Umbilical cord (tissue), 2 donors: ENCODE measurements around the gene CDC42BPA. TPM values are rescaled to one million over a fixed set of nuclear protein-coding genes. Genes with fewer than 3 reads are reported as not detected.
"Not testable (repeated sequence)": the region's sequence is repeated elsewhere in the genome, so short reads cannot be mapped to it uniquely, and the experiment has no call there.

Experiments
- DNase-seq: peaks from one replicate; pipeline ENCODE4 v3.0.0-alpha.2; 2015; ENCODE audit warnings: low spot score
- total RNA-seq: library from RNA; depleted of rRNA; stranded (reverse); fragments of >200 nt; gene quantifications from one replicate; pipeline ENCODE4 v1.2.3, GENCODE V29; 2014; ENCODE audit warnings: low replicate concordance; ENCODE audit not compliant: insufficient read depth

The CDC42BPA gene, protein sequence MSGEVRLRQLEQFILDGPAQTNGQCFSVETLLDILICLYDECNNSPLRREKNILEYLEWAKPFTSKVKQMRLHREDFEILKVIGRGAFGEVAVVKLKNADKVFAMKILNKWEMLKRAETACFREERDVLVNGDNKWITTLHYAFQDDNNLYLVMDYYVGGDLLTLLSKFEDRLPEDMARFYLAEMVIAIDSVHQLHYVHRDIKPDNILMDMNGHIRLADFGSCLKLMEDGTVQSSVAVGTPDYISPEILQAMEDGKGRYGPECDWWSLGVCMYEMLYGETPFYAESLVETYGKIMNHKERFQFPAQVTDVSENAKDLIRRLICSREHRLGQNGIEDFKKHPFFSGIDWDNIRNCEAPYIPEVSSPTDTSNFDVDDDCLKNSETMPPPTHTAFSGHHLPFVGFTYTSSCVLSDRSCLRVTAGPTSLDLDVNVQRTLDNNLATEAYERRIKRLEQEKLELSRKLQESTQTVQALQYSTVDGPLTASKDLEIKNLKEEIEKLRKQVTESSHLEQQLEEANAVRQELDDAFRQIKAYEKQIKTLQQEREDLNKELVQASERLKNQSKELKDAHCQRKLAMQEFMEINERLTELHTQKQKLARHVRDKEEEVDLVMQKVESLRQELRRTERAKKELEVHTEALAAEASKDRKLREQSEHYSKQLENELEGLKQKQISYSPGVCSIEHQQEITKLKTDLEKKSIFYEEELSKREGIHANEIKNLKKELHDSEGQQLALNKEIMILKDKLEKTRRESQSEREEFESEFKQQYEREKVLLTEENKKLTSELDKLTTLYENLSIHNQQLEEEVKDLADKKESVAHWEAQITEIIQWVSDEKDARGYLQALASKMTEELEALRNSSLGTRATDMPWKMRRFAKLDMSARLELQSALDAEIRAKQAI (N-terminal part only)
- total RNA-seq = 110 TPM

DNA sequence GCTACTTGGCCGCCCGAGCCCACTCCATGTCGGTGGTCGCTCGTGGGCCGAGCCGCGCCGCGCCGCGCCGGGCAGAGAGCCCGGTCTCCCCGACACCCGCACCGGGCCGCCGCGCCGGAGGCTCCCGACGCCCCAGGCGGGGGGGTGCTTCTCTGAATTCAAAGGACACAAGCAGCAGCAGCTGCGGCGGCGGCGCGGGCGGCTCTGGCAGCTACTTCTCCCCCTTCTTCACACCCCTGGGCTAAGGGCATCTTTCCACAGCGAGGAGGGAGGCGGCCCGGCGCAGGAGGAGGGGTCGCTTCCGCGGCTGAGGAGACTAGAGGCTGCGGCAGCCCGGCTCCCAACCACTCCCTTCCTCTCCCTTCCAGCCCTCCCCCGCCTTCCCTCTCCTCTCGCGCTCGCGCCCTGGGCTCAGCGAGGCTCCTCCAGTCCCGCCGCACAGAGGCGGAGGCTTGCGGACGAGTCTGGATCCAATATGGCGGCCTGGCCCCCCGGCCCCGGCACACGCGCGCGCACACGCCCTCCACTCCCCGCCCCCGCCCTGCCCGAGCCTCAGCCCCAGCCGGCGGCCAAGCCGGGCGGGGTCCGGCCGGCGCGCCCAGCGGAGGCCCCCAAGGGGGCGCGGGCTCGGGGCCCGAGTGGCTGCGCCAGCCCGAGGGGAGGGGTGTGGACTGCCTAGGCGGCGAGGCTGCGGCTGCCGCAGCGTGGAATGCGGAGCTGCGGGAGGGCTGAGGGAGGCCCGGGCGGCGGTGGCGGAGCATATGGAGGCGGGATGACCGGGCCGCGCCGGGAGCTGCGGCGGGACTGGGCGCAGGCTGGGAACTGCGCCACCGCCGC lies at the start of gene CDC42BPA:
CDC42BPA (minus strand) TSS at position 477 of the 837 bp plus-strand sequence. CDS start 1,310 bp downstream, outside the sequence.
- peak; percentile 97 for DNase-seq

DNA sequence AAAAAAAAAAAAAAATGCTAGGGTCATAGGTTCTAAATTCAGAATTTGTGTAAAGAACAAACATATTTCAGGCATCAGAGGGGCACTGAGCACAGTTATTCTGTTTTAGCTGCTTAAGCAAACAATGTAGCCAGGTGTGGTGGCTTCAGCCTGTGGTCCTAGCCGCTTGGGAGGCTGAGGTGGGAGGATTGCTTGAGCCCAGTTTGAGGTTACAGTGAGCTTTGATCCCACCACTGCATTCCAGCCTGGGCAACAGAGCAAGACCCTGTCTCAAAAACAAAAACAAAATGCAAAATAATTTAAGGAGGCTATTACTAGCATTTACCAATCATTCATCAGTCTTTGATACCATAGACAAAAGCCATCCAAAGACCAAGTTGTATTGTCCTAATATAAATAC lies 49.7 kb upstream of the CDC42BPA start:
- DNase-seq = no peak

- DNase-seq = no peak
These were observed 47.5 kb upstream of the CDC42BPA start for GRCh38 chr1:227365473-227366431.

DNA sequence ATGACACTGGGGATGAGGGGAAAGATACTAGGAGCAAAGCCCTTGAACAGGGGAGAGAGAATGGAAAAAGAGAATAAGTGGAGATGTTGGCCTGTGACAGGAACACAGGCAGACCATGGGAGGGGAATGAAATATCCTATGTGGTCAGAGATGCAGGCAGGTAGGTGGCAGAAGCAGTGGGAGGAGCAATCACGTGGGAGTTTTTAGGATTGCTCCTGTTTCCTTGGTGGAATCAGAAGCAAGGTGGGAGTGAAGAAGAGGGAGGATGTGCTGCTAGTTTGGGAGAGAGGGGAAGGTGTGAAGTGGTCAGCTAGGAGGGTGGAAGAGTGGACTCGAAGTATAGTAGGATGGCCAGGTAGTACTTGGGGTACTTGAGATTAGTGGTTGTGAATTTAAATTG lies 46.4 kb upstream of the CDC42BPA start:
- no peak for DNase-seq

DNA sequence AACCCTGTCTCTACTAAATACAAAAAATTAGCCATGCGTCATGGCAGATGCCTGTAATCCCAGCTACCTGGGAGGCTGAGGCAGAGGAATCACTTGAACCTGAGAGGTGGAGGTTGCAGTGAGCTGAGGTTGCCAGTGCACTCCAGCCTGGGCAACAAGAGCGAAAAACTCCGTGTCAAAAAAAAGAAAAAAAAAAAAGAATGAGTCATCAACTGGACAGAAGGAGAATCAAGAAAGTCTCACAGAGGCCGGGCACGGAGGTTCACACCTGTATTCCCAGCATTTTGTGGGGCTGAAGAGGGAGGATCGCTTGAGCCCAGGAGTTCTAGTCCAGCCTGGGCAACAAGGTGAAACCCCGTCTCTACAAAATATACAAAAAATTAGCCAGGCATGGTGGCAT lies 45.5 kb upstream of the CDC42BPA start:
- DNase-seq = no peak

DNA sequence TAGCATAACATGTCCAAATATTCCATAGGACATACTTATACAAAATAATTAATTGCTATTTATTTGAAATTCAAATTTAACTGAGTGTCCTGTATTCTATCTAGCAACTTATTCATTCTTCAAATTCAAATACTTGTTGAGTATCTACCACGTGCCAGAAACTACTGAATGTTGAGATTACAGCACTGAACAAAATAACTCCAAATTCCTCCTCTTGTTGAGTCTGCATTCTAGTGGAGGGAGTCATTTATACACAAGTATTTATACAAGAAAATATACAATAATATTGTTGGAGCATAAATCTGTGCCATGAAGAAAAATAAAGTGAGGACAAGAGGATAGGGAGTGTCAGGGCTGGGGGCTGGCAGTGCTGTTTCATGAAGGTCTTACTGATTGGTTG lies 43.7 kb upstream of the CDC42BPA start:
- peak; percentile 11 for DNase-seq

- DNase-seq = no peak
These were observed 39.6 kb upstream of the CDC42BPA start for GRCh38 chr1:227357927-227358302.

DNA sequence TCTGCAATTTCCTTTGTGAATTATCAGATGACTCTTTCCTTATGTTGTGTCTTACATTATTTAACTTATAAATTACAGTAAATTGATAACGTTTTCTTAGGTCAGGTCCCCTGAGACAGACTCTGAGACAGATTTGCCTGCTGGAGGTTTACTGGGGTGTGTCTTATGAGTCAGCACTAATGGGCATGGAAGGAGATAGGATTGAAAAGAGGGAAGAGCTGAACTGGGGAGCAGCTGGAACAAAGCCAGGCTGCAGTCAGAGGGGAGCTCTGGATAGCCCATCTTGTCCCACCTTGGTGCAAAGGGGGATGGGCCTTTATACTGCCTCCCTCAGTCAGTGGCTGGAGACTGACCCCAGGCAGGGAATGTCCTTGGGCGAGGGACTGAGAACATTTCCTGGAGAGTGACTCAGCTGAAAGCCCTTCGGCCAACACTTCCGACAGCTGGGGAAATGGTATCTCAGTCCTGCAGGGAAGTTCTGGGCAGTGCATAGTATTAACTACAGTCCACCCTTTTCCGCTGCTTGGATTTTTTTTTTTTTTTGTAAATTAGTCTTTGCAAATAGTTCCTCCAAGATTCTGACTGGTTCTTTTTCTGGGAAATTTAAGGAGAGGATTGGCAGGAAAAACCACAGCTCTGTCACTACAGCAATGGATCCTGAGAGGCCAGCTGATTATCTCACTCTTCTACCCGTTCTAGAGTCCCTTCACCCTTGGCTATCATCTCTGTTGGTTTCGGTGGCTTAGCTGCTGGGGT lies 39.1 kb upstream of the CDC42BPA start:
- peak; percentile 80 for DNase-seq

GRCh38 chr1:227356620-227357146 lies 38.4 kb upstream of the CDC42BPA start:
- no peak for DNase-seq

GRCh38 chr1:227355542-227356245 lies 37.4 kb upstream of the CDC42BPA start:
- no peak for DNase-seq

- no peak for DNase-seq
These were observed 34.9 kb upstream of the CDC42BPA start for GRCh38 chr1:227353186-227353585.

GRCh38 chr1:227352164-227352563 lies 33.9 kb upstream of the CDC42BPA start:
- DNase-seq = not testable (repeated sequence)

GRCh38 chr1:227351443-227351842 lies 33.2 kb upstream of the CDC42BPA start:
- DNase-seq = peak; percentile 79

DNA sequence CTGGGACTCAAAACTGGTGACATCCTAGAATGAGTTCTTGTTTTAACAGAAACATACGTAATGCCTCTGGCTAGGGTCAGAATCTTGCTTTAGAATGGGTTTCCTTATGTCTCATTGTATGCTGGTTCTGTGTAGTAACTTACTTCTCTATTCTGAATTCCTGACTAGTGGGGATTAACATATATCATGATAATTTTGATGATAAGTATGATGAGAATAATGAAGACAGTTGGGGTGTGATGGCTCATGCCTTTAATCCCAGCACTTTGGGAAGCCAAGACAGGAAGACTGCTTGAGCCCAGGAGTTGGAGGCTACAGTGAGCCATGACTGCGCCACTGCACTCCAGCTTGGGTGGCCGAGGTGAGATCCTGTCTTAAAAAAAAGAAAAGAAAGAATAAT lies 31.7 kb upstream of the CDC42BPA start:
- no peak for DNase-seq

GRCh38 chr1:227343727-227344551 lies 25.6 kb upstream of the CDC42BPA start:
- DNase-seq = peak; percentile 84

- peak; percentile 50 for DNase-seq
These were observed 24.9 kb upstream of the CDC42BPA start for GRCh38 chr1:227343206-227343605.

DNA sequence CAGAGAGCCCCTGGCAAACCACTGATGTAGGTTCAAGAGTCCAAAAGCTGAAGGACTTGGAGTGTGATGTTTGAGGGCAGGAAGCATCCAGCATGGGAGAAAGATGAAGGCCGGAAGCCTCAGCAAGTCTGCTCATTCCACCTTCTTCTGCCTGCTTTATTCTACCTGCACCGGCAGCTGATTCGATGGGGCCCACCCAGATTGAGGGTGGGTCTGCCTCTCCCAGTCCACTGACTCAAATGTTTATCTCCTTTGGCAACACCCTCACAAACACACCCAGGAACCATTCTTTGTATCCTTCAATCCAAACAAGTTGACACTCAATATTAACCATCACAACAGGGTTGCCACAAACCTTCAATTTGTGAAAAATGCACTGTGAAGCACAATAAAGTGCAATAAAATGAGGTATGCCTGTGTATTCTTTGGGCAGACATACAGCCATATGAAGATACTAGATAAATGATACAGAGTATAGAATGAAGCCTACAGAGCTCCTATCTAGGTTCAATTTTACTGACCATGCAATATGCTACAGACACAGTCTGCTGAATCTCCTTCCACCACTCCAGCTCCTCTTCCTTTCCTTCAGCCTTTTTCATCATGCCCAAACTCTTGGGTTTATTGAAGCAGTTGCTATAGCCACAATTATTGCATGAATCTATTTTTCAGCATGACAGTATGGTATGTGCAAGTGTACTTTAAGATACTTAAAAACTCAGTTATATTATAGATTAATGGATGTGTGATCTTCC lies 24.0 kb upstream of the CDC42BPA start:
- no peak for DNase-seq
